ENCODE data around the gene WDR7.

Gene WDR7

DNA sequence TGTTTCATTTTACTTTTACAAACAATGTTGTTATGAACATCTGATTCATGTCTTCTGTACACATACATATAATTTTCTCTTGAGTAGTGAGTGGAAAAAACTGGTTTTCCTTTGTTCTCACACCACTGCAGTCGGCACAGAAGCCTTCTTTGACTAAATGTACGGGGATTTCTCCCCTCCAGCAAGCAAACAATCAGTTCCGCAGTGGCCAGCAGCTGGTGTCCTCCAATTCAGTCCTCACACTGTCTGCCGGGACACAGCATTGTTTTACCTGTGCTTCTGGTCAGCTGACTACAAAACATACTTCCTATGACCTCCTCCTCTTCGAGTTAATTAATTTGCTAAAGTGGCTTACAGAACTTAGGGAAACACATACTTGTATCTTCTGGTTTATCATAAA is 202.8 kb downstream of the WDR7 start:
- H4K91ac ChIP-seq (ENCODE audit: low read depth, low read length, poor library complexity) = no peak overlapping the region
- no peaks in the 10 kb centered on the region for H3K27me3 ChIP-seq (ENCODE audit: control insufficient read depth in 3 of 3, insufficient read depth in 3 of 3, low read depth in 1 of 3, low read length in 3 of 3)
- no peak overlapping the region for H3K9ac ChIP-seq (ENCODE audit: low read depth, low read length, poor library complexity)
- no peak overlapping the region for H3K14ac ChIP-seq (ENCODE audit: low read length)
- no peak overlapping the region for H3K4me2 ChIP-seq (ENCODE audit: insufficient read depth, low read length, poor library complexity, severe bottlenecking)
- H3K36me3 ChIP-seq (replicated peaks in 1 of 2; ENCODE audit: control insufficient read depth in 2 of 2, insufficient read depth in 2 of 2, low read length in 2 of 2) = no peaks in the 10 kb centered on the region
- no peak overlapping the region for H3K4ac ChIP-seq (ENCODE audit: low read length)
- no peak overlapping the region for H2BK12ac ChIP-seq (ENCODE audit: low read length)
- WGBS, 2 donors (ENCODE audit: extremely low coverage in 2 of 2, insufficient read length in 2 of 2, insufficient replicate concordance in 1 of 2) = no CpG with 5 or more reads among the region's 5 CpGs
- no peaks in the 10 kb centered on the region for H3K79me1 ChIP-seq (ENCODE audit: low read depth, low read length)
- no peak overlapping the region for H3K4me3 ChIP-seq (ENCODE audit: low read length in 2 of 2)
- no peak overlapping the region for H2BK120ac ChIP-seq (ENCODE audit: low read depth, low read length)
- H2AFZ ChIP-seq (ENCODE audit: low read length) = no peak overlapping the region
- no peak overlapping the region for H3K23ac ChIP-seq (ENCODE audit: low read depth, low read length, poor library complexity)
- peaks cover 0 to 2% of the 10 kb centered on the region in 2 donors for H3K4me1 ChIP-seq (ENCODE audit: control insufficient read depth in 2 of 2, insufficient read depth in 1 of 2, low read depth in 1 of 2, low read length in 2 of 2)
- H4K8ac ChIP-seq (ENCODE audit: low read depth, low read length) = no peak overlapping the region
- H2AK5ac ChIP-seq (ENCODE audit: low read depth, low read length) = no peak overlapping the region
- no peak overlapping the region for H3K18ac ChIP-seq (ENCODE audit: low read length)
- peaks cover 0 to 9% of the 10 kb centered on the region in 2 donors for H3K9me3 ChIP-seq (replicated peaks in 1 of 2; ENCODE audit: control insufficient read depth in 2 of 2, insufficient read depth in 1 of 2, low read depth in 1 of 2, low read length in 2 of 2)
- H3K27ac ChIP-seq (replicated peaks; ENCODE audit: low read length) = no peak overlapping the region
- no peak overlapping the region for H2BK15ac ChIP-seq (ENCODE audit: low read length)
- DNase-seq (ENCODE audit: low spot score) = no peak
- no peak overlapping the region for H2BK5ac ChIP-seq (ENCODE audit: low read length)

DNA sequence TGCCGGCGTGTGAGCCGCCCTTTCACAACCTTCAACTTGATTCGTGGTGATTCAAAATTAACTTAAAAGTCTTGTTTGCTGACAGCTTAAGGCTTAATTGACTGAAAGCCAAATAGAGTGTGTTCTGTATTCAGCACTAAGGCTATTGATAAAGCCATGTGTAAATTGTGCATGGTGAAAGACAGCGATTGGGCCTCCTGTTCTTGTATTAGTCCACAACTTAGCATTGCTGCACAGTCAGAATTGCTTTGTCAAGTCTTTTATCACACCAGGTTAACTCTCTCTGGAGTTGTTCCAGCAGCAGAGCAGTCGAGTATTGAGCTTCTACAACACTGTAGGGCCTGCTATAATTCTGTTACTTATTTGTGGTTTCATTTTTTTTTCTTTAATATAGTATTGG is 210.1 kb downstream of the WDR7 start:
- no peak overlapping the region for H2BK5ac ChIP-seq (ENCODE audit: low read length)
- H3K79me1 ChIP-seq (ENCODE audit: low read depth, low read length) = no peaks in the 10 kb centered on the region
- no peak overlapping the region for H3K4ac ChIP-seq (ENCODE audit: low read length)
- DNase-seq (ENCODE audit: low spot score) = no peak
- H2BK120ac ChIP-seq (ENCODE audit: low read depth, low read length) = no peak overlapping the region
- no peak overlapping the region for H3K27ac ChIP-seq (replicated peaks; ENCODE audit: low read length)
- peaks cover 2 to 8% of the 10 kb centered on the region in 2 donors for H3K4me1 ChIP-seq (ENCODE audit: control insufficient read depth in 2 of 2, insufficient read depth in 1 of 2, low read depth in 1 of 2, low read length in 2 of 2)
- H3K18ac ChIP-seq (ENCODE audit: low read length) = no peak overlapping the region
- H2BK15ac ChIP-seq (ENCODE audit: low read length) = no peak overlapping the region
- H2AFZ ChIP-seq (ENCODE audit: low read length) = peak overlapping the region; percentile 15
- no peak overlapping the region for H3K14ac ChIP-seq (ENCODE audit: low read length)
- H3K9me3 ChIP-seq (replicated peaks in 1 of 2; ENCODE audit: control insufficient read depth in 2 of 2, insufficient read depth in 1 of 2, low read depth in 1 of 2, low read length in 2 of 2) = no peaks in the 10 kb centered on the region
- H3K36me3 ChIP-seq (replicated peaks in 1 of 2; ENCODE audit: control insufficient read depth in 2 of 2, insufficient read depth in 2 of 2, low read length in 2 of 2) = no peaks in the 10 kb centered on the region
- H3K23ac ChIP-seq (ENCODE audit: low read depth, low read length, poor library complexity) = no peak overlapping the region
- WGBS, 2 donors (ENCODE audit: extremely low coverage in 2 of 2, insufficient read length in 2 of 2, insufficient replicate concordance in 1 of 2) = no CpG with 5 or more reads among the region's 6 CpGs
- no peak overlapping the region for H3K4me2 ChIP-seq (ENCODE audit: insufficient read depth, low read length, poor library complexity, severe bottlenecking)
- no peak overlapping the region for H4K91ac ChIP-seq (ENCODE audit: low read depth, low read length, poor library complexity)
- H2AK5ac ChIP-seq (ENCODE audit: low read depth, low read length) = no peak overlapping the region
- no peaks in the 10 kb centered on the region for H3K27me3 ChIP-seq (ENCODE audit: control insufficient read depth in 3 of 3, insufficient read depth in 3 of 3, low read depth in 1 of 3, low read length in 3 of 3)
- no peak overlapping the region for H2BK12ac ChIP-seq (ENCODE audit: low read length)
- H3K4me3 ChIP-seq (ENCODE audit: low read length in 2 of 2) = no peak overlapping the region
- no peak overlapping the region for H3K9ac ChIP-seq (ENCODE audit: low read depth, low read length, poor library complexity)
- no peak overlapping the region for H4K8ac ChIP-seq (ENCODE audit: low read depth, low read length)

GRCh38 chr18:56869189-56869777 is 218.1 kb downstream of the WDR7 start:
- Histone ChIP-seq H3K79me1 (ENCODE audit: low read depth, low read length) (no peaks in the 10 kb centered on the region), H3K27ac (replicated peaks; ENCODE audit: low read length) (no peak overlapping the region), H3K18ac (ENCODE audit: low read length) (no peak overlapping the region), H2BK12ac (ENCODE audit: low read length) (no peak overlapping the region), H4K91ac (ENCODE audit: low read depth, low read length, poor library complexity) (no peak overlapping the region), H2BK15ac (ENCODE audit: low read length) (no peak overlapping the region), H3K4me3 (ENCODE audit: low read length in 2 of 2) (no peak overlapping the region), H3K23ac (ENCODE audit: low read depth, low read length, poor library complexity) (no peak overlapping the region), H2BK120ac (ENCODE audit: low read depth, low read length) (no peak overlapping the region), H3K4ac (ENCODE audit: low read length) (no peak overlapping the region), H3K14ac (ENCODE audit: low read length) (no peak overlapping the region), H3K9me3 (replicated peaks in 1 of 2; ENCODE audit: control insufficient read depth in 2 of 2, insufficient read depth in 1 of 2, low read depth in 1 of 2, low read length in 2 of 2) (no peaks in the 10 kb centered on the region), H3K27me3 (ENCODE audit: control insufficient read depth in 3 of 3, insufficient read depth in 3 of 3, low read depth in 1 of 3, low read length in 3 of 3) (no peaks in the 10 kb centered on the region), H2AFZ (ENCODE audit: low read length) (no peak overlapping the region), H4K8ac (ENCODE audit: low read depth, low read length) (no peak overlapping the region), H2BK5ac (ENCODE audit: low read length) (no peak overlapping the region), H3K9ac (ENCODE audit: low read depth, low read length, poor library complexity) (no peak overlapping the region), H2AK5ac (ENCODE audit: low read depth, low read length) (no peak overlapping the region), H3K4me1 (ENCODE audit: control insufficient read depth in 2 of 2, insufficient read depth in 1 of 2, low read depth in 1 of 2, low read length in 2 of 2) (peaks cover 4 to 16% of the 10 kb centered on the region in 2 donors), H3K4me2 (ENCODE audit: insufficient read depth, low read length, poor library complexity, severe bottlenecking) (no peak overlapping the region), H3K36me3 (replicated peaks in 1 of 2; ENCODE audit: control insufficient read depth in 2 of 2, insufficient read depth in 2 of 2, low read length in 2 of 2) (no peaks in the 10 kb centered on the region)
- WGBS, 2 donors (ENCODE audit: extremely low coverage in 2 of 2, insufficient read length in 2 of 2, insufficient replicate concordance in 1 of 2) = no CpG with 5 or more reads among the region's 2 CpGs
- DNase-seq (ENCODE audit: low spot score) = no peak

GRCh38 chr18:56870982-56871381 is 219.8 kb downstream of the WDR7 start:
- H3K27me3 ChIP-seq (ENCODE audit: control insufficient read depth in 3 of 3, insufficient read depth in 3 of 3, low read depth in 1 of 3, low read length in 3 of 3) = no peaks in the 10 kb centered on the region
- no peak overlapping the region for H3K27ac ChIP-seq (replicated peaks; ENCODE audit: low read length)
- H3K36me3 ChIP-seq (replicated peaks in 1 of 2; ENCODE audit: control insufficient read depth in 2 of 2, insufficient read depth in 2 of 2, low read length in 2 of 2) = no peaks in the 10 kb centered on the region
- no peak overlapping the region for H2BK120ac ChIP-seq (ENCODE audit: low read depth, low read length)
- no peaks in the 10 kb centered on the region for H3K9me3 ChIP-seq (replicated peaks in 1 of 2; ENCODE audit: control insufficient read depth in 2 of 2, insufficient read depth in 1 of 2, low read depth in 1 of 2, low read length in 2 of 2)
- no peak overlapping the region for H2BK15ac ChIP-seq (ENCODE audit: low read length)
- no CpG with 5 or more reads among the region's 2 CpGs for WGBS, 2 donors (ENCODE audit: extremely low coverage in 2 of 2, insufficient read length in 2 of 2, insufficient replicate concordance in 1 of 2)
- H3K14ac ChIP-seq (ENCODE audit: low read length) = no peak overlapping the region
- H3K79me1 ChIP-seq (ENCODE audit: low read depth, low read length) = no peaks in the 10 kb centered on the region
- no peak overlapping the region for H2AK5ac ChIP-seq (ENCODE audit: low read depth, low read length)
- H2AFZ ChIP-seq (ENCODE audit: low read length) = no peak overlapping the region
- H2BK5ac ChIP-seq (ENCODE audit: low read length) = no peak overlapping the region
- DNase-seq (ENCODE audit: low spot score) = no peak
- H4K91ac ChIP-seq (ENCODE audit: low read depth, low read length, poor library complexity) = no peak overlapping the region
- H3K23ac ChIP-seq (ENCODE audit: low read depth, low read length, poor library complexity) = no peak overlapping the region
- H2BK12ac ChIP-seq (ENCODE audit: low read length) = no peak overlapping the region
- H3K4ac ChIP-seq (ENCODE audit: low read length) = no peak overlapping the region
- no peak overlapping the region for H3K18ac ChIP-seq (ENCODE audit: low read length)
- H3K4me2 ChIP-seq (ENCODE audit: insufficient read depth, low read length, poor library complexity, severe bottlenecking) = no peak overlapping the region
- H4K8ac ChIP-seq (ENCODE audit: low read depth, low read length) = no peak overlapping the region
- no peak overlapping the region for H3K9ac ChIP-seq (ENCODE audit: low read depth, low read length, poor library complexity)
- H3K4me3 ChIP-seq (ENCODE audit: low read length in 2 of 2) = no peak overlapping the region
- peaks cover 4 to 20% of the 10 kb centered on the region in 2 donors for H3K4me1 ChIP-seq (ENCODE audit: control insufficient read depth in 2 of 2, insufficient read depth in 1 of 2, low read depth in 1 of 2, low read length in 2 of 2)

Measured in neuronal stem cell (in vitro differentiated cells).